Transverse colon (tissue), 4 donors: ENCODE results near the gene HDGFL2. TPM values are rescaled to one million over a fixed set of nuclear protein-coding genes. Genes with fewer than 3 reads are reported as not detected.

ENCODE experiments used
- DNase-seq: peaks from one replicate; pipeline ENCODE4 v3.0.0-alpha.2; 2019
- H3K27ac ChIP-seq, 4 donors: fragments of 200-600 bp; sonication (generic); 2 replicates each; pipeline ENCODE4 v1.5.1; 2016 to 2018; ENCODE audit warnings: inconsistent platforms in 4 of 4
- H3K27me3 ChIP-seq: fragments of 200-600 bp; sonication (generic); 2 replicates; pipeline ENCODE4 v1.5.1; 2017; ENCODE audit warnings: inconsistent platforms
- H3K36me3 ChIP-seq, 4 donors: fragments of 200-600 bp; sonication (generic); 2 replicates each; pipeline ENCODE4 v1.5.1; 2017 to 2019; ENCODE audit warnings: inconsistent platforms in 4 of 4
- H3K4me1 ChIP-seq, 4 donors: fragments of 200-600 bp; sonication (generic); 2 replicates each; pipeline ENCODE4 v1.5.1; 2017 to 2020; ENCODE audit warnings: inconsistent platforms in 4 of 4
- H3K4me3 ChIP-seq, 4 donors: fragments of 200-600 bp; sonication (generic); 1 replicate in 1 of 4; 2 replicates in 3 of 4; pipeline versions ENCODE4 v1.5.1 to v1.6.1; 2017 to 2019; ENCODE audit warnings: inconsistent platforms in 4 of 4
- H3K9me3 ChIP-seq, 2 donors: fragments of 200-600 bp; sonication (generic); 2 replicates each; pipeline ENCODE4 v1.5.1; 2017 to 2019; ENCODE audit warnings: inconsistent platforms in 2 of 2
- EP300 ChIP-seq: sonication (generic); formaldehyde crosslinking; IDR thresholded peaks from one replicate; pipeline ENCODE4 v1.6.1; 2017; ENCODE audit warnings: antibody characterized with exemption, low read depth
- POLR2A ChIP-seq: fragments of 450-650 bp; IDR thresholded peaks from one replicate; pipeline ENCODE4 v1.6.1; 2016; ENCODE audit warnings: antibody characterized with exemption, mild to moderate bottlenecking, moderate library complexity
- POLR2AphosphoS5 ChIP-seq, 3 donors: sonication (generic); formaldehyde crosslinking; IDR thresholded peaks; one replicate each; pipeline ENCODE4 v1.6.1; 2016; ENCODE audit warnings: antibody characterized with exemption in 3 of 3
- WGBS, 2 donors: methylation state at CpG; one replicate each; pipeline ENCODE4 v1.1.5; 2018; ENCODE audit warnings: low coverage in 1 of 2; 5-methylcytosine and 5-hydroxymethylcytosine counted together
- in situ Hi-C, 4 donors: fragments of 200-750 bp; cut with MboI; loops; one replicate each; pipeline versions ENCODE4 v1.15.0 to v1.15.1; 2017; ENCODE audit warnings: low sequenced_read_pairs in 3 of 4, low pct_ligation_motif_present in 1 of 4, low pct_unique_long_range_greater_than_20kb in 1 of 4
- intact Hi-C: fragments of 100-400 bp; cut with DNase I; formaldehyde crosslinking; loops from one replicate; pipeline ENCODE4 v1.15.1; 2023; ENCODE audit warnings: low total_unique reads
- total RNA-seq, 4 donors: library from RNA; depleted of rRNA; stranded (reverse); fragments of >200 nt; gene quantifications; one replicate each; pipeline ENCODE4 v1.1.0, GENCODE V29; 2016
- TF ChIP-seq, protein P1 (sequence below), 5 experiments: fragments of 200-600 bp in 3 of 5; fragments of 450-650 bp in 2 of 5; sonication (generic) in 3 of 5; IDR thresholded peaks; 1 replicate in 2 of 5; 2 replicates in 3 of 5; pipeline ENCODE4 v1.5.1; 2016 to 2017; ENCODE audit warnings: antibody characterized with exemption in 5 of 5, inconsistent platforms in 3 of 5, mild to moderate bottlenecking in 2 of 5, moderate library complexity in 1 of 5

HDGFL2 gene
- total RNA-seq, 4 donors from 2014 or later = 30.0 to 98.4 (median 38.9) TPM

DNA sequence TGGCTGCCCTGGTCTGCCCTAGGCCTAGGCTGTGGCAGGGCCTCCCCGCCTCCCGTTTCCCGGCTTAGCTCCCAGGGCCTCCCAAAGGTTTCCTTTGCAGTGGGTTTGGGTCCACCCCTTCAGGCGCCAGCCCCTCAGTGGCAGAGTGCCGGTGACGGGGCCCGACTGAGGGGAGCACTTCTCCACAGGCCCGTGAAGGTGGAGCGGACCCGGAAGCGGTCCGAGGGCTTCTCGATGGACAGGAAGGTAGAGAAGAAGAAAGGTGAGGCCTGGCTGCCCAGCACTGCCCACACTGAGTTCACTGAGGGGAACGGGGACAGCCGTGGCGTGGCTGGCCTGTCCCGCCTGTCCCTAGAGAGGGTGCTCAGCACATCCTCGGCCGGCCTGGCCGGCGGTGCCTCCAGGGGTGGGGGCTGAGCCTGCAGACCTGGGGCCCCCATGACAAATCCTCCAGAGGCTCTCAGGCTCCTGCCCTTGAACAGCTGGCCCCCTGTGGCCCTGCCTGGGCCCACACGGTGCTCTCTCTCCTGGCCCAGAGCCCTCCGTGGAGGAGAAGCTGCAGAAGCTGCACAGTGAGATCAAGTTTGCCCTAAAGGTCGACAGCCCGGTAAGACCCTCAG is 25.8 kb downstream of the HDGFL2 start:
- Histone ChIP-seq H3K4me1 (no peaks in the 10 kb centered on the region), H3K4me3 (no peak overlapping the region), H3K36me3 (peaks cover 0 to 34% (median 5%) of the 10 kb centered on the region in 4 donors), H3K27me3 (no peaks in the 10 kb centered on the region), H3K27ac (no peak overlapping the region), H3K9me3 (no peaks in the 10 kb centered on the region)
- WGBS, 2 donors = 92% methylated on average over 25 of the region's 25 CpGs; no CpG with 5 or more reads in 1 of the 2 donors
- no peak for TF ChIP-seq EP300
- no peak for TF ChIP-seq POLR2A
- TF ChIP-seq, protein P1, sequence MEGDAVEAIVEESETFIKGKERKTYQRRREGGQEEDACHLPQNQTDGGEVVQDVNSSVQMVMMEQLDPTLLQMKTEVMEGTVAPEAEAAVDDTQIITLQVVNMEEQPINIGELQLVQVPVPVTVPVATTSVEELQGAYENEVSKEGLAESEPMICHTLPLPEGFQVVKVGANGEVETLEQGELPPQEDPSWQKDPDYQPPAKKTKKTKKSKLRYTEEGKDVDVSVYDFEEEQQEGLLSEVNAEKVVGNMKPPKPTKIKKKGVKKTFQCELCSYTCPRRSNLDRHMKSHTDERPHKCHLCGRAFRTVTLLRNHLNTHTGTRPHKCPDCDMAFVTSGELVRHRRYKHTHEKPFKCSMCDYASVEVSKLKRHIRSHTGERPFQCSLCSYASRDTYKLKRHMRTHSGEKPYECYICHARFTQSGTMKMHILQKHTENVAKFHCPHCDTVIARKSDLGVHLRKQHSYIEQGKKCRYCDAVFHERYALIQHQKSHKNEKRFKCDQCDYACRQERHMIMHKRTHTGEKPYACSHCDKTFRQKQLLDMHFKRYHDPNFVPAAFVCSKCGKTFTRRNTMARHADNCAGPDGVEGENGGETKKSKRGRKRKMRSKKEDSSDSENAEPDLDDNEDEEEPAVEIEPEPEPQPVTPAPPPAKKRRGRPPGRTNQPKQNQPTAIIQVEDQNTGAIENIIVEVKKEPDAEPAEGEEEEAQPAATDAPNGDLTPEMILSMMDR (IDR thresholded peaks at IDR 0.05) = no peak
- TF ChIP-seq POLR2AphosphoS5 (IDR thresholded peaks at IDR 0.05) = no peak
- in situ Hi-C loops = no loop called here
- DNase-seq = no peak
- intact Hi-C loops = no loop called here

DNA sequence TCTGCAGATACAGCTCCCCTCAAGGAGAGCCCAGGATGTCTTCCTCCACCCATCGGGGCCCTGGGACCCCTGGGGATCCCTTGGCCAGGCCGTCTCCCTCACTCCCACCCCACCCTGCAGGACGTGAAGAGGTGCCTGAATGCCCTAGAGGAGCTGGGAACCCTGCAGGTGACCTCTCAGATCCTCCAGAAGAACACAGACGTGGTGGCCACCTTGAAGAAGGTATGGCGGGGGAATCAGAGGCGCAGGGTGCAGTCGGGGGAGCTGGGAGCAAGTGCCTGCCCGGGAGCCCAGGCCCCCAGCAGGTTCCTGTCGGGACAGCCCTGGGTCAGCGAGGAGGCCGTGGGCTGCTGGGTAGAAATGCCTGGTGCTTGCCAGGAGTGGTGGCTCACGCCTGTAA is 26.6 kb downstream of the HDGFL2 start:
- 93% methylated on average over 12 of the region's 12 CpGs; no CpG with 5 or more reads in 1 of the 2 donors for WGBS, 2 donors
- Histone ChIP-seq H3K27ac (no peak overlapping the region), H3K4me1 (no peaks in the 10 kb centered on the region), H3K4me3 (no peak overlapping the region), H3K36me3 (peaks cover 0 to 29% (median 3%) of the 10 kb centered on the region in 4 donors), H3K9me3 (no peaks in the 10 kb centered on the region), H3K27me3 (no peaks in the 10 kb centered on the region)
- in situ Hi-C loops = no loop called here
- no peak for DNase-seq
- TF ChIP-seq EP300 (no peak), POLR2A (no peak), POLR2AphosphoS5 (IDR thresholded peaks at IDR 0.05) (no peak)
- TF ChIP-seq, protein P1 (IDR thresholded peaks at IDR 0.05) = no peak
- intact Hi-C loops = no loop called here

DNA sequence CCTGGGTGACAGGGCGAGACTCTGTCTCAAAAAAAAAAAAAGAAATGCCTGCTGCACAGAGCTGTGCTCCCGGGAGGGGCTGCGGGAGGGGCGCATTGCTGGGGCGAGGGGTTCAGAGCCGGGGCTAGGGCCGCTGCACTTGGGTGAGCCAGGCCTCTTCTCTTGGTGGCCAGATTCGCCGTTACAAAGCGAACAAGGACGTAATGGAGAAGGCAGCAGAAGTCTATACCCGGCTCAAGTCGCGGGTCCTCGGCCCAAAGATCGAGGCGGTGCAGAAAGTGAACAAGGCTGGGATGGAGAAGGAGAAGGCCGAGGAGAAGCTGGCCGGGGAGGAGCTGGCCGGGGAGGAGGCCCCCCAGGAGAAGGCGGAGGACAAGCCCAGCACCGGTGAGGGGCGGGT is 27.2 kb downstream of the HDGFL2 start:
- no peak overlapping the region for H3K4me3 ChIP-seq
- in situ Hi-C loops (no loop called here), intact Hi-C loops (no loop called here)
- no peaks in the 10 kb centered on the region for H3K27me3 ChIP-seq
- 95% methylated on average over 23 of the region's 23 CpGs; no CpG with 5 or more reads in 1 of the 2 donors for WGBS, 2 donors
- DNase-seq = no peak
- no peak overlapping the region for H3K27ac ChIP-seq
- H3K36me3 ChIP-seq = peaks cover 0 to 23% (median 0%) of the 10 kb centered on the region in 4 donors
- no peaks in the 10 kb centered on the region for H3K4me1 ChIP-seq
- TF ChIP-seq, protein P1 (IDR thresholded peaks at IDR 0.05) = no peak
- TF ChIP-seq POLR2AphosphoS5 (IDR thresholded peaks at IDR 0.05) (no peak), POLR2A (no peak), EP300 (no peak)
- no peaks in the 10 kb centered on the region for H3K9me3 ChIP-seq

DNA sequence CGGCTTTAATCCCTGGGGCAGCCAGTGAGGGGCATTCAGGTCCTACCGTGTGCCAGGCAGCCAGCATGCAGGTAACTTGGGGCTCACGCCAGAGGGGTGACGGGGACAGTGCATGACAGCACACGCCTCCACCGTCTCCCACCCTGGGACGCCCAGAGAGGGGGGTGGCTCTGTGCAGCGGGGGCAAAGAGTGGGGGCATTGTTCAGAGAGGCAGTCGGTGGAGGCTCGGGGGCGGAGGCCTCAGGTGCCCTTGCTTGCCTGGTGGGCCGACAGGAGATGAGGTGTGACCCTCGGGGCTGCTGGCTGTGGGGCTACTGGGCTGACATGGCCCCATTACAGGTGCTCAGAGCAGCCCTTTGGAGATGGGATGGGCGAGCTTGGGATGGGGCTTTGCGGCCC is 27.8 kb downstream of the HDGFL2 start:
- in situ Hi-C loops = no loop called here
- no peak for DNase-seq
- H3K36me3 ChIP-seq = peaks cover 0 to 19% (median 0%) of the 10 kb centered on the region in 4 donors
- intact Hi-C loops = no loop called here
- no peaks in the 10 kb centered on the region for H3K27me3 ChIP-seq
- TF ChIP-seq EP300 = no peak
- no peak for TF ChIP-seq POLR2AphosphoS5 (IDR thresholded peaks at IDR 0.05)
- TF ChIP-seq, protein P1 (IDR thresholded peaks at IDR 0.05) = no peak
- no peak for TF ChIP-seq POLR2A
- H3K4me1 ChIP-seq = no peaks in the 10 kb centered on the region
- no peak overlapping the region for H3K4me3 ChIP-seq
- no peak overlapping the region for H3K27ac ChIP-seq
- WGBS, 2 donors = 93% methylated on average over 15 of the region's 15 CpGs; no CpG with 5 or more reads in 1 of the 2 donors
- H3K9me3 ChIP-seq = no peaks in the 10 kb centered on the region
